HG03095 (cell line): ENCODE measurements around the gene SCP2.
"Not testable (repeated sequence)": the region's sequence is repeated elsewhere in the genome, so short reads cannot be mapped to it uniquely, and the experiment has no call there.

Experiments
- ATAC-seq: cut with Tn5 transposase; IDR thresholded peaks from one replicate; pipeline ENCODE4 v1.9.1; 2021; ENCODE audit warnings: moderate library complexity; ENCODE audit not compliant: unreplicated experiment

Gene SCP2

GRCh38 chr1:52967666-52968065 lies 40.6 kb downstream of the SCP2 start:
- no peak for ATAC-seq

- not testable (repeated sequence) for ATAC-seq
These were observed 42.2 kb downstream of the SCP2 start for GRCh38 chr1:52969234-52969633.

GRCh38 chr1:52970149-52970548 lies 43.1 kb downstream of the SCP2 start:
- ATAC-seq, result no peak

- no peak for ATAC-seq
These were observed 46.8 kb downstream of the SCP2 start for GRCh38 chr1:52973841-52974240.

- ATAC-seq, result no peak
These were observed 49.3 kb downstream of the SCP2 start for GRCh38 chr1:52976183-52977035.

- no peak for ATAC-seq
These were observed 51.0 kb downstream of the SCP2 start for GRCh38 chr1:52978045-52978444.

- ATAC-seq, result not testable (repeated sequence)
These were observed 65.7 kb downstream of the SCP2 start for GRCh38 chr1:52992733-52993132.

- ATAC-seq, result no peak
These were observed 67.6 kb downstream of the SCP2 start for GRCh38 chr1:52994656-52995055.

- ATAC-seq, result no peak
These were observed 69.6 kb downstream of the SCP2 start for GRCh38 chr1:52996653-52997052.

- no peak for ATAC-seq
These were observed 74.1 kb downstream of the SCP2 start for GRCh38 chr1:53001128-53001527.

- ATAC-seq, result not testable (repeated sequence)
These were observed 79.5 kb downstream of the SCP2 start for GRCh38 chr1:53006612-53007011.

- ATAC-seq, result not testable (repeated sequence)
These were observed 83.2 kb downstream of the SCP2 start for GRCh38 chr1:53010247-53010646.

- no peak for ATAC-seq
These were observed 84.1 kb downstream of the SCP2 start for GRCh38 chr1:53011175-53011574.

- peak; percentile 90 for ATAC-seq
These were observed 87.9 kb downstream of the SCP2 start for GRCh38 chr1:53014791-53015507.

- ATAC-seq, result no peak
These were observed 88.4 kb downstream of the SCP2 start for GRCh38 chr1:53015508-53015860.

- no peak for ATAC-seq
These were observed 89.6 kb downstream of the SCP2 start for GRCh38 chr1:53016705-53017104.

GRCh38 chr1:53020588-53020987 lies 93.5 kb downstream of the SCP2 start:
- no peak for ATAC-seq

GRCh38 chr1:53022179-53022578 lies 95.1 kb downstream of the SCP2 start:
- ATAC-seq, result no peak

GRCh38 chr1:53023546-53023945 lies 96.5 kb downstream of the SCP2 start:
- ATAC-seq, result no peak

- ATAC-seq, result no peak
These were observed 97.0 kb downstream of the SCP2 start for GRCh38 chr1:53024117-53024516.

- ATAC-seq, result no peak
These were observed 98.1 kb downstream of the SCP2 start for GRCh38 chr1:53025034-53025768.

- no peak for ATAC-seq
These were observed 98.7 kb downstream of the SCP2 start for GRCh38 chr1:53025769-53026112.
